ENCODE measurements around the gene C2orf49.

The C2orf49 gene

DNA sequence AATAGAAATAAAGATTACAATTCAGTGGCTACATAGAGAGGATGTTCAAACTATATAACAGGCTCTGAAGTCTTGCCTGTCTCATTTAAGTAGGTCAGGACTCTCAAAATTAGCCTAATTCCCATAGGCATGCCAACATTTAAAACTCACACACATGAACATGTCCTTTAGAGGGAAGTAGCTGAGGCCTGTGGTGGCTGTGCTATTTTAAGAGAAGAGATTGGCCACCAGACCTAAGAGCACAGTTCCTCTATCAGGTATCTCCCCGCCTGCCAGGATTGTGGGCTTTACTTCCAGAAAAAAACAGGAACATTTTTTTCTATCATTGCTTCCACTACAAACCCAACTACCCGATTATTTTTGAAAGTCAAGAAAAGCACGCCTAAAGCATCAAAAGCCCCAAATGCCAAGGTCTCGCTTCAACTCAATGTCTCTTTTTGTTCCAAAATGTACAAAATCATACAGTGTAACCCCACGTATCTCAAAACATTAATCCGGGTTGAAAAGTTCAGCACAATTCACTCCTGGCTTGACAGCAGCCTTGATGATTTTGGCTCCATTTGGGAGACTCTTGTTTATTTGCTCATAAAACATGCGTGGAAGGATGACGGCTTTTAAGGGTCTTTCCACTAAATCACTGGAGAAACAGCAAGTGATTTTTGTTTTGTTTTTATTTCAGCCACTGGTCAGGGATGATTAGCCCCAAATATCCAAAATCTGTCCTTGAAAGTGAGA is 46.3 kb downstream of the C2orf49 start:
- no peak for DNase-seq (ENCODE audit: low spot score)

DNA sequence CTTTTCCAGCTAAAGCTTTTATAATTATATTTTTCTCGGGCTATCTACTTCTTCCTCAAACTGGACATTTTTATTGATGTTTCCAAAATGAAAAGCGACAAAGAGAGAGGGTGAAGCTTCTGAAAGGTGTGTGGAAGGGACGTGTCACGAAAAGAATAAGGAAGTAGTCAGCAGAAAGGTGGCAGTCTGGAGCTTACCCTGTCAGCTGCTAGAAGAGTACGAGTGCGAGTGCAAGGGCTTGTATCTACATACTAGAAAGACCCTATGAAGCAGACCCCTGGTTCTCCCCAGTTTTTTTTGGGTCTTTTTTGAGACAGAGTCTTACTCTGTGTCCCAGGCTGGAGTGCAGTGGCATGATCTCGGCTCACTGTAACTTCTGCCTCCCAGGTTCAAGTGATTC is 46.9 kb downstream of the C2orf49 start:
- DNase-seq (ENCODE audit: low spot score) = no peak

DNA sequence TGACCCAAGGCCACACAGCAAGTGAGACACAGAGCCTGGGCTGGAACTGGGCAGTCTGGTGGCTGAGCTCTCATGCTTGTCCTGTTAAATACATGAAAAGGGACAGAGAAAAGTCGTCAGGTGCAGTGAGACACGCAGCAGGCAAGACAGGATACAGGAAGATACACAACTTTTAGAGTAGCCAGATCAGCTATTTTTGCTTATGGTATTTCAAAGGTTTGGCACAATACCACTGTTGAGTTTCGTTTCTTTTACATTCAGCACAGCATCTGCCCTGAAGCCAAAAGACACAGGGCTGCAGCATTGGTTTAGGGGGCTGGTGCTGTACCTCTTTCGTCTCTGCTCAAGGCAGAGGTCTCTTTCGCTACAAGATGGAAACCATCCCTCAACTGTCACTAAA is 47.5 kb downstream of the C2orf49 start:
- DNase-seq (ENCODE audit: low spot score) = no peak

DNA sequence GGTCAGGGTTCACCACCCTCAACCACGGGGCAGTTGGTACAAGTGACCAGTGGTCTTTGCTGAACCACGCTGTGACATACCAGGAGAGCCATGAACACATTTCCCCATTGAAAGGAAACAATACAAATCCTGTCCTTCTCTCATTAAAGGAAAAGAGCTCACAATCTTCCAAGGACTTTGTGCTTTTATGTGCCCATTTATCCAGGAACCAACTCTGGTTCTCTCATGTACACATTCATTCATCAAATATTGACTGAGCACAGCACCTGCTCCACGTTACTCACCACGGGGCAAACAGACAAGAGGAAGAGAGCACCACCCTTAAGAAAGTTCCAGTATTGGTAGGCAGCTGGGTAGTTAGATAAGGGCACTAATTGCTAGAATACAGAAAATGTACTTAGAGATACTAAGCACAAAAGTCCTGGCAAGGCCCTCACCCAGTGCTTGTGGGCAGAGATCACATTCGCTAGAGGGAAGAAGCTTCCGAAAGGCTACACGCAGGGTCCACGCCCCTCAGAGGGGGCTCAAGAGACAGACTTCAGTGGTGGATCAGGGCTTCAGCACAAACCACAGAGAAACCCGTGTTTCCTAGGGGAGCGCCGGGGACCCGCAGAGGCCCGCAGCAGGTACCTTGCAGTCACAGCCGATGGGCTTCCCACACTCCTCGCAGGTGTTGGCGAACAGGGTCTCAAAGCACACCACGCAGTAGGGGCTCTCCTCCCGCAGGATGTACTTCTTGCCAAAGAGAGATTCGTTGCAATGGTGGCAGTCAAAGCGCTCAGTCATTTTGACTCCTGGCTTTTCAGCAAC is 48.6 kb downstream of the C2orf49 start:
- DNase-seq (ENCODE audit: low spot score) = no peak

DNA sequence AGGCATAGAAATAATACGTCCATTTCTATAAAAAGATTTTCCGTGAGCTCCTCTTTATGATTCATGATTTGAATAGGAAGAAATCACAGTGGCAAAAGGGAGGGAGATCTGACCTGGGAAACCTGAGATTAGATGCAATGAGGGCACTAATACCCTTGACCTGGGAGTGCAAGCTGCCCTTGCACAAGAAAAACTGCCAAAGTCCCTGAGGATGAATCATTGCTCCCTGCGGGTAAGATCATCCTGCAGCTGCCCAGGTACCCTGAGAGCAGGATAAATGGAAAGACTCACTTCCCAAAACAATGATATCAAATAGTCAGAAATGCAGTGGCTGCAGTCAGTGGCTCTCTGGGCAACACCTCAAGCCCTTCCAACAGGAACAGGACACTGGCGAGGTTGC is 49.9 kb downstream of the C2orf49 start:
- DNase-seq (ENCODE audit: low spot score) = no peak

DNA sequence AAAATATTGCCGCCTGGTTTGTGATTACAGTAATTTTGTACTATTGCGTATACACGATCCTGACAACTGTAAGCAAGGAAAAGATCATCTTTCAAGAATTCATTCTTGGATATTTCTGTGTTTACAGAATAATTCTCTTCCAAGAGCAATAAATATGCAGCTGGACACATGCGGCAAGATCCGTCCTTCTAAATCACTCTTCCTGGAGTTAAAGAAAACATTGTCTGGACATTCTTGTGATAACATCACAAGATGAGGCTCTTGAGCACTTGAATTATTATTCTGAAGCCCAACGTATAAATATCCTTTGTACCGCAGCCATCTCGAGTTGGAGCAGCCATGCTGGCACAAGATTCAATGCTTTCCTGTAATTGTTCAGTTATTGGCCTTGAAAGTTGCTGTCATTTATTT is 51.6 kb downstream of the C2orf49 start:
- no peak for DNase-seq (ENCODE audit: low spot score)

DNA sequence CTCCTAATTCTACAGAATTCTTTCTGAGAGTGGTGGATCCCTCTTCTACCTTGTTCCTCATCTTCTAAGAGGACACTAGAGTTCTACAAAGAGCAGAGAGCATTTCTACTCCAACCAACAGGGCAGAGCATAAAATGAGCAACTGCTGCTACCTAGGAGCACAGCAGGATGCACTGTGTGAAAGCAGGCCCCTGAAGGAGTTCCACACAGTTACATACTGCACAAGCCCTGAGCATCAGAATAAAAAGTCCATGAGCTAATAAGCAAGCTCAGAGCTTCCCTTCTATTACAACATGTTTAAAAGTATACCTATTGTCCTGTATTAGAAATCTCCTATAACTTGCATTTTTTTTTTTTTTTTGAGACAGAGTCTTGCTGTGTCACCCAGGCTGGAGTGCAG is 53.1 kb downstream of the C2orf49 start:
- DNase-seq (ENCODE audit: low spot score) = no peak

DNA sequence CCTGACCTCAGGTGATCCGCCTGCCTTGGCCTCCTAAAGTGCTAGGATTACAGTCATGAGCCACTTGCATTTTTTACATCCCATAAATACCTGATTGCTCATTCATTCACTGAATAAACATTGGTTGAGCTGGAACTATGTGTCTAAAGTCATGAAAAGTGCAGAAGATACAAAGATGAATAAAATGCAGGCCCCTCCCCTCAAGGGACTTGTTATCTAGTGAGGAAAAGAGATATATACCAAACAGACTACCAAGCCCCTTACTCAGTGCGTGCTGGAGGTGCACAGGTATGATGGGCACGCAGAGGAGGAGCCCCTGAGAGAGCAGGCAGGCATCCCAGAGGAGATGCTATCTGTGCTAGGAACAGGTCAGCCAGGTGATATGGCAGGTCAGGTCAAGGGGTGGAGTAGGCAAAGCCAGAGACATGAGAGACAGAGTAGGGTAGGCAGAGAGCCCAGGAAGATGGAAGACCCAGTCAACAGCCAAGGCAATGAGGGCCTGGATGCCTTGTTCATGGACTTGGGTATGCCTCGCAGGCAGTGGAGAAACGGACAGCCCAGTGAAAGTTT is 53.8 kb downstream of the C2orf49 start:
- no peak for DNase-seq (ENCODE audit: low spot score)

DNA sequence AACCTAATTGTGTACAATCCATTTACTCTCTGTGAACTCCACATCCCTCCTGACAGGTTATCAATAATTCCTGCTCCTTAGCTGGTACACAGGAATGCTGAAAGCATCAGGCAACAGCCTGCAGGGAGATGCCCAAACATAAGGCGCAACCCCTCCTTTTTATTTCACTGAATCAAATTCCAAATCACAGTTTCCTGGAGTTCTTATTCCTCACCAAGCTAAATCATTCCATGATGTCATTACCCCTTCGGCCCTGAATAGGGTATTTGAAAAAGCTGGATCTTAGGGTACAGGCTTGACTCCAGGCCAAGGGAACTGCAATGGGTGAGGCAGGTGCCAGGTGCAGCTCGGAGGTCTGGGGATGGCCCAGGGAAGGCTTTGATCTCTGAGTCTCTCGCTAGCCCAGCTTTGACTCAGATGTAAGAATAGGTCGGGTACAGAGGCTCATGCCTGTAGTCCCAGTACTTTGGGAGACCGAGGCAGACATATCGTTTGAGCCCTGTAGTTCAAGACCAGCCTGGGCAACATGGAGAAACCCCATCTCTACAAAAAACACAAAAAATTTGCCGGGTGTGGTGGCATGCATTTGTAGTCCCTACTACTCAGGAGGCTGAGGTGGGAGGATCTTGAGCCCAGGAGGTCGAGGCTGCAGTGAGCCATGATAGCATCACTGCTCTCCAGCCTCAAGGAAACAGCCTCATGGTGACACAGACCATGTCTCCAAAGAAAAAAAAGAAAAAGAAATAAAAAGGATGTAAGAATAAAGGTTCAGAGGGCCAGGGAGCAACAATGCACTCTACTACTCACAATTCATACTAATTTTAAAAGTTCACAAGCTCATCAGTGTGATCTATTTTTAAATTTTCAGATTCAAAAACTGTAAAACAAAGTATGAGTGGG is 54.7 kb downstream of the C2orf49 start:
- no peak for DNase-seq (ENCODE audit: low spot score)

DNA sequence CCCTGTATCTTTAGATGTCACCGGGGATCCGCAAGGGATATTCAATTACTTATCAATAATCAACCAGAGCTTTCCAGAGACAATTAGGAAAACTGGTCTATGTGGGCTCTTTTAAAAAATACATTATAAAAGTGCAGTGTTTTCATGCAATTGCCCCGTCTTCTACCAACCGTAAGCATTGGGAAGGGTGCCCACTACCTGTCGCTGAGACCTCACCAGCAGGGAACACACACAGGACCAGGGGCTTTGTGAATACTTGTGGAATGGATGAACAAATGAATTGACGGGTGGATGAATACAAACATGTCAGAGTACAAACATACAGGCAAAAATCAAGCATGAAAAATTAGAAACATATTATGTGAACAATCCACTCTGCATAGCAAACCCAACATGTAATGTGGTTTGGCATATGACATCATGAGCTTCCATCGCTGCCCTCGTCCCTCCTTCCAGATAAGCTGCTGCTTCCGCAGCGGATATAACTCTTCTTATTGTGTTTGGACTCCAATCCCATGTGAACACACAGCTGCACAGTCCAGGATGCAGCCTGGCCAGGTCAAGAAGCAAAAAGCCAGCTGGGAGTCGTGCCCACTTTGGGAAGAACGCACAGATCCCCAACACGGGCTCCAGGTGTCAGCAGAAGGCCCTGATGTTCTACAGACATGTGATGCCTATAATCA is 56.2 kb downstream of the C2orf49 start:
- DNase-seq (ENCODE audit: low spot score) = no peak

DNA sequence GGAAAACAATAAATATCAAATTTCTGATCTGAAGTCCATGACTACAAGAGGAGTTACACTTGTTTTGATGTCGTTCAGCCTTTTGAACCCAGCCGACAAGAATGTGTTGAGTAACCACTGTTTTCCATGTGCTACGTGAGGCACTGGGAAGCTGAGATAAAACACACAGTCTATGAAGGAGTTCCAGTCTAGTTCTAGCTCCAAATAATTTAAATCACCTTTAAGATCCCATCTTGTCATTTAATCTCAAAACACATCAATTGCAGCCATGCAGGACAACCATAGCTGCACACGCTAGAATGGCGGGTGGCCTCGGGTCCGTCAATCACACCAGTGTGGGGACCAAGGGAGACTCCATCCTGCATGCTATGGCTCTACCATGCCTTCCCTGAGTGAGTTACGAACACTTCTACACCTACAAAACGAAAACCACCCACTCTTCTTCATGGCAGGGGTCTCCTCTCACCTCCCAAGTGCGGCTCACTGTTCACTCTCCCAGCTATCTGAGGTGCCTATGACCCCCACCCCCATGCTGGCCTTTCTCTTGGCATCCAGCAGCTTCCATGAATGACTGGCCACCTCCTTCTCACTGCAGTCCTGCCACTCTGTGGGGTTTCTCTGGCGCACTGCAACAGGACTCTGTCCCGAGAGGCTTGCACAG is 57.7 kb downstream of the C2orf49 start:
- no peak for DNase-seq (ENCODE audit: low spot score)

DNA sequence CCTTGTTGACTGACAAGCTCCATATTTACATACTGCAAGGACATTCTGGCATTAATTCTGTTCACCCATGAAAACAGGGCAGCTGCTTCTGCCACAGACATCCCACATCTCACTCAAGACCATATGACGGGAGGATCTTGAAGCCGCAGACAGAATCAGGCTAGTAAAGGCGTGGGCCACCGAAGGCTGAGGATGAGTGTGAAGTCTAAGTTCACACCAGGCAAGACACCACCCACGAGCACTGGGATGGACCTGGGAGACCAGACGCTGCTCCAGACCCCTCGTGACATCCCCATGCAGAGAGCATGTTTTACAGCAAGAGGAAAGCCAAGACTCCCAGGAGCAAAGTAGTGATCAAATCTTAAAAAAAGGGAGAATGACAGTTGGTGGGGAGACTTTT is 58.4 kb downstream of the C2orf49 start:
- no peak for DNase-seq (ENCODE audit: low spot score)

DNA sequence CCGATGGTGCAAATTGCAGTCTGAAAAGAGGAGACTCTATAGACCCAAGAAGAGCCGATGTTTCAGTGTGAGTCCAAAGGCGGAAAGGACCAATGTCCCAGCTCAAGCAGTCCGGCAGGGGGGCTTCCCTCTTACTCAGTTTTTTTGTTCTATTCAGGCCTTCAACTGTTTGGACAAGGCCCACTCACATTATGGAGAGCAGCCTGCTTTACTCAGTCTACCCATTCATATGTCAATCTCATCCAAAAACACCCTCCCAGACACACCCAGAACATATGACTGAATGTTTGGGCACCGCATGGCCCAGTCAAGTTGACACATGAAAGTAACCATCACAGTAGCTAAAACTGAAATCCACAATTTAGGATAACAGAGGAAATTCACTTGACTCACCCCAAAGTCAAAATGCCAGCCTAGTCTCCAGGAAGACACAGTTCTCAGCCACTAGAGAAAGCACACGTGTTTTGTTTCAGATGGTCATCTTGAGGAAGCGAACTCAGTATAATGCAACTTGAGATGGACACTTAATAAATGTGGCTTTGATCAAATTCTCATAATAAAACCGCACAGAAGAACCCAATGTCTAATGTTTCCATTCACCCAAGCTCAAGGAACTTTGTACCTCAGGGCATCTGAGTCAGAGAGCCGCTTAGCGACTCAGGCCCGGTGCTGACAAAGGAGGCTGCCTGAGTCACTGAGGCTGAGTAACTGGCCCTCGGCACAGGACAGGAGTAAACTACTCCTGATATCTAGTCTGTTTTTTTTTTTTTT is 59.1 kb downstream of the C2orf49 start:
- no peak for DNase-seq (ENCODE audit: low spot score)

DNA sequence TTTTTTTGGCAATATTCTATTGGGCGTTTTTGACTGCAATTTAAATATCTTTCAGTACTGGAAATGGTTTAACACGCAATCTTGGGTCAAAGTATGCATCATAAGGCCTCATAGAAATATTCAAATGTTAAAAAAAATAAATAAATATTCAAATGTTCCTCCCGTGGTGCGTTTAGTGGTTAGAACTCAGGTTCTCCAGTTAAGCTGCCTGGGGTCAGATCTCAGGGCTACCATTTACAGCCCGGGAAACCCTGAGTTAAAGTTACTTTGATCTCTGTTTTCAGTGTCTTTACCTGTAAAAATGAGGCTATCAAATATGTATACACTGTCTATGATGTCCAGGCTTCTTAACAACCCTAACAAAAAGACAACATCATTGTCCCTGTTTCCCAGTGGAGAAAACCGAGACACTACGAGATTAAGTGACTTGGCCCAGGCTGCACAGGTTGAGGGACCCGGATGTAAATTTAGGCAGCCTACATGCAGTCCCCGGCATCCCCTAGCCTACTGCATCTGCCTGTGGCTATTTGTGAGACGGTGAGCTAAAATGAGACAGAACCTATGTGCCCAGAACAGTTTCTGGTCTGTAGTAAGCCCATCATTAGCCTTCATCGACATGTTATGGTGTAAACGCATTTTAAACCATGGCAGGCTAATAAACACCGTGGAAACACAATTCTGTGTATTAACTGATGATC is 59.8 kb downstream of the C2orf49 start:
- DNase-seq (ENCODE audit: low spot score) = no peak

DNA sequence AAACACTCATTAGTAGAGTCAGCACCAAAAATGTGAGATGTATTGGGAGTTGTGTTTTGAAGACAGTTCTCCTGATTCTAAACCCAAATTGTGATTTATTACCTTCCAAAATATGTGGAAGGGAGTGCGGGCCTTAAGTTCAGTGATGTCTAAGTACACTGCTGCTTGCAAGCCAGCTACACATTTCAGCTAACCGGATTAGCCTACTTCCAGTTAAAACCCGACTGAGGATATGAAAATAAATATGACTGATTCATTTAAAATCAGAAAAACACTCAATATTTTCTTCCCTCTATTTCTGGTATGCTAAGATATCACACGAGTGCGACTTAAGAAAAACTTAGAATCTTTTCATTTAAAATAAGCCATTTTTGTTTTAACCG is 60.6 kb downstream of the C2orf49 start:
- no peak for DNase-seq (ENCODE audit: low spot score)

DNA sequence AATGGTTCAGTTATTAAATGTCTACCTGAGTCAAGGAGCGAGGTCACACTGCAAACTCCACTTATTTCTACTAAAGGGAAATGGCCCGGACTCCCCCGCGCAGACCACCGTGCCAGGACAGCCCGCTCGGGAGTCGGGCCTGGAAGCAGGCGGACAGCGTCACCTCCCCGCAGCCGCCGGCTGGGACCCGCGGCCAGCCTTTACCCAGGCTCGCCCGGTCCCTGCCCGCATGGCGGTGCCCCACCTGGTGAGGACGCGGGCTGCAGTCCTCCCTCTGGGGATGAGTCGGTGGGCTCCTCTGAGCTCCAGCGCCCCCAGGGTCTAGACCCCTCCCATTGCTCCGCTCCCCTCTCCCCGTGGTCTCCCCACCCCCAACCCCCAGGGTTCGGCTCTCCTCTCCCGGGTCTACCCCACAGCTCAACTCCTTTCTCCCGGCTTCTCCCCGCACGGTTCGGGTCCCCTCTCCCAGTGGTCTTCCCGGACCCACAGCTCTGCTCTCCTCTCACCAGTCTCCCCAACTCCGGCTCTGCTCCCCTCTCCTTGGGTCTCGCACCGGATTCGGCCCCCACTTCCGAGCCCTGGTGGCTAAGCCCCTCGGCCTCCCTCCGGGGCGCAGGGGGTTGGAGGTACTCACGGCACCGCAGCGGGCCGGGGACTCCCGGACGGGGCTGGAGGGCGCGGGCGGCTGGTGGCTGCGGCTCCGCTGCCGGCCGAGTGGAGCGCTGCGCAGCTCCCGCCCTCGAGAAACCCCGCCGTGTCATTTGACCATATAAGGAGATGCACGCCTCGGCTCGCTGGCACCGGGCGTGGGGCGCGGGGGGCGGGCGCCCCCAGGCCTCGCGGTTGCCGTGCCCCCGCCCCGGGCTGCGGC is 61.2 kb downstream of the C2orf49 start, which contains the start of gene FHL2:
FHL2 (minus strand) TSS at position 716 of the 871 bp plus-strand sequence. CDS start 12,535 bp downstream, outside the sequence.
- DNase-seq (ENCODE audit: low spot score) = peak; percentile 63
